A549 (cell line): Measurements from ENCODE around the gene ZDHHC11. TPM values are rescaled to one million over a fixed set of nuclear protein-coding genes. Genes with fewer than 3 reads are reported as not detected.

Experiments
- ATAC-seq, 2 experiments: fragments of 200-7000 bp in 1 of 2; fragments of >200 bp in 1 of 2; cut with Nextera tagmentation in 1 of 2; cut with Tn5 transposase in 1 of 2; 3 replicates each; pipeline versions ENCODE4 v1.8.0 to v1.9.1; 2018 to 2020; ENCODE audit warnings: mild to moderate bottlenecking in 1 of 2, moderate library complexity in 1 of 2
- CTCF ChIA-PET: fragments of 300-600 bp; sonication (Branson Sonifier 250); formaldehyde crosslinking; extraction: SDS; loops from one replicate; lab custom pipeline; 2021; ENCODE audit warnings: antibody characterized with exemption, inconsistent platforms; lab: Yijun Ruan, JAX
- POLR2A ChIA-PET: fragments of 350-600 bp; formaldehyde crosslinking; extraction: SDS; loops from one replicate; lab custom pipeline; 2021; ENCODE audit warnings: antibody characterized with exemption, inconsistent platforms; lab: Yijun Ruan, JAX
- DNase-seq, 2 experiments: peaks; one replicate each; pipeline versions ENCODE4 v3.0.0 to v3.0.0-alpha.2; 2011 to 2016; ENCODE audit warnings: low read depth in 1 of 2, low spot score in 1 of 2
- FAIRE-seq: peaks from 2 replicates; lab custom pipeline; 2011; peaks lifted over from hg19 to GRCh38; lab: Jason Lieb, UNC
- H3K27ac ChIP-seq, 2 experiments: fragments of >200 bp; sonication (Bioruptor Twin); formaldehyde crosslinking; 3 replicates each; pipeline ENCODE4 v1.5.1; 2016 to 2017
- H3K4me1 ChIP-seq: fragments of >200 bp; sonication (Bioruptor Twin); formaldehyde crosslinking; 3 replicates; pipeline ENCODE4 v1.6.1; 2016
- H3K4me2 ChIP-seq: fragments of >200 bp; sonication (Bioruptor Twin); formaldehyde crosslinking; 3 replicates; pipeline ENCODE4 v1.6.1; 2016
- H3K4me3 ChIP-seq: fragments of >200 bp; sonication (Bioruptor Twin); formaldehyde crosslinking; 3 replicates; pipeline ENCODE4 v1.5.1; 2016
- H3K9me3 ChIP-seq: fragments of >200 bp; sonication (Bioruptor Twin); formaldehyde crosslinking; 3 replicates; pipeline ENCODE4 v1.6.1; 2016
- CBX2 ChIP-seq: fragments of 200-600 bp; sonication (generic); IDR thresholded peaks from 2 replicates; pipeline ENCODE4 v1.6.1; 2016; ENCODE audit warnings: low read depth, mild to moderate bottlenecking, borderline replicate concordance
- CEBPB ChIP-seq, 2 experiments: fragments of >200 bp in 1 of 2; sonication (Bioruptor Twin) in 1 of 2; formaldehyde crosslinking in 1 of 2; IDR thresholded peaks; 2 replicates each; pipeline ENCODE4 v1.6.1; 2012 to 2016
- EHF ChIP-seq: fragments of 250-450 bp; sonication (Bioruptor Pico); IDR thresholded peaks from 2 replicates; pipeline ENCODE4 v1.5.0; 2020; ENCODE audit warnings: mild to moderate bottlenecking
- FOSL2 ChIP-seq, 2 experiments: fragments of 450-650 bp in 1 of 2; fragments of >200 bp in 1 of 2; sonication (Bioruptor Twin) in 1 of 2; formaldehyde crosslinking; IDR thresholded peaks; 2 replicates each; pipeline versions ENCODE4 v1.5.0 to v1.6.1; 2016 to 2020; ENCODE audit warnings: mild to moderate bottlenecking in 1 of 2, moderate library complexity in 1 of 2
- FOXS1 ChIP-seq: fragments of 250-450 bp; sonication (Bioruptor Pico); IDR thresholded peaks from 2 replicates; pipeline ENCODE4 v1.5.0; 2020; ENCODE audit warnings: mild to moderate bottlenecking, moderate library complexity
- GATA3 ChIP-seq: IDR thresholded peaks from 2 replicates; pipeline ENCODE4 v1.6.1; 2012; ENCODE audit warnings: borderline replicate concordance
- MAZ ChIP-seq: fragments of 150-350 bp; IDR thresholded peaks from 2 replicates; pipeline ENCODE4 v1.6.1; 2014; ENCODE audit warnings: antibody characterized with exemption, low read depth, low read length, borderline replicate concordance
- POLR2A ChIP-seq: IDR thresholded peaks from 2 replicates; pipeline ENCODE4 v1.6.1; 2012; ENCODE audit warnings: mild to moderate bottlenecking, low read length
- RCOR1 ChIP-seq: fragments of 150-350 bp; IDR thresholded peaks from 2 replicates; pipeline ENCODE4 v1.6.1; 2014; ENCODE audit warnings: antibody characterized with exemption, low read length, low read depth
- SMC3 ChIP-seq: fragments of >200 bp; sonication (Bioruptor Twin); formaldehyde crosslinking; IDR thresholded peaks from 3 replicates; pipeline ENCODE4 v1.6.1; 2018; ENCODE audit warnings: inconsistent platforms
- TFCP2L1 ChIP-seq: fragments of 250-450 bp; sonication (Bioruptor Pico); IDR thresholded peaks from 2 replicates; pipeline ENCODE4 v1.5.0; 2021; ENCODE audit warnings: mild to moderate bottlenecking
- ZNF302 ChIP-seq: fragments of 250-450 bp; sonication (Bioruptor Pico); IDR thresholded peaks from 2 replicates; pipeline ENCODE4 v1.9.0; 2021; ENCODE audit warnings: inconsistent platforms, mild to moderate bottlenecking, moderate library complexity
- WGBS: methylation state at CpG from one replicate; pipeline ENCODE4 v1.1.6; 2017; ENCODE audit errors: missing lambda C conversion rate; 5-methylcytosine and 5-hydroxymethylcytosine counted together
- polyA plus RNA-seq, 4 experiments: library from polyadenylated mRNA; depleted of rRNA in 3 of 4; stranded (reverse); fragments of >200 nt; fragmentation: RNase III in 1 of 4; extraction: RNeasy Plus Mini Kit Qiagen cat#74134 plus additional on column Dnase treatment in 1 of 4; gene quantifications; 2 replicates in 3 of 4; 3 replicates in 1 of 4; pipeline ENCODE4 v1.2.3, GENCODE V29; 2011 to 2017
- TF ChIP-seq, protein P1 (sequence below): IDR thresholded peaks from 2 replicates; pipeline ENCODE4 v1.6.1; 2012
- TF ChIP-seq, protein P2 (sequence below): fragments of 250-450 bp; sonication (Bioruptor Pico); IDR thresholded peaks from 2 replicates; pipeline ENCODE4 v1.5.0; 2020; ENCODE audit warnings: low read depth, mild to moderate bottlenecking, moderate library complexity
- TF ChIP-seq, protein P3 (sequence below): fragments of 200-600 bp; sonication (generic); IDR thresholded peaks from 2 replicates; pipeline ENCODE4 v1.6.1; 2016; ENCODE audit warnings: antibody characterized with exemption, mild to moderate bottlenecking, moderate library complexity
- TF ChIP-seq, protein P4 (sequence below): IDR thresholded peaks from 2 replicates; pipeline ENCODE4 v1.6.1; 2012
- TF ChIP-seq, protein P5 (sequence below): fragments of 250-450 bp; sonication (Bioruptor Pico); IDR thresholded peaks from 2 replicates; pipeline ENCODE4 v1.5.0; 2021; ENCODE audit warnings: mild to moderate bottlenecking, moderate library complexity, borderline replicate concordance
- TF ChIP-seq, protein P6 (sequence below): fragments of 450-650 bp; IDR thresholded peaks from 2 replicates; pipeline ENCODE4 v1.6.1; 2014; ENCODE audit warnings: antibody characterized with exemption

The ZDHHC11 gene
- polyA plus RNA-seq, 2 of the 4 experiments (the other 2 are of a cell fraction) = 2.6 to 13.7 TPM

DNA sequence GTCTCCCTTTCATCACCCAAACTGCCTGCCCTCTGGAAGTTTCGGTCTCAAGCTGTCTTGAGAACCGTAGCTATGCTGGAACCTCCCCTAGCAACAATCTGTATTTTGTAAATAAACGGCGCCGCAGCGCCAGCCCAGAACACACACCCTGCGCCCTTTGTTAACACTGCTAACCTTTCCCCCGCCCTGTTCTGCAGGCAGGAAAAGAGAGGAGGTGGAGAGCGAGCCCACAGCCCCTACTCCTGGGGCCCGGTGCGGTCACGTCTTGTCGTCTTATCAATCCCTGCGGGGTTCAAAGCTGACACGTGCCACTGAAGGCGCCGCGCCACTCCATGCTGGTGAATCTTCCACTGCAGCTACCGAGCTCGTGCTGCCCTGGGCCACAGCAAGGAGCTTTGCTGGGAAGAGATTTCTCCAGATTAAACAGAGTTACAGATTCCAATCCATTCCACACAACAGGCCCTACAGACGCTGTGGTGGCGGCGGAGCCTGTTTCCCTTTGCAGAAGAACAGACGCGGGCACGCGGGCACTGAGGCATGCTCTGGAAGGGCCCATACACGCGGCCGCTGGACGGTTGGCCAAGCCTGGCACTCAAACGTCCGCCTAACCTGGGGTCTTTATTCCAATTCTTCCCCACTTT lies 91.6 kb downstream of the ZDHHC11 start:
- ATAC-seq = peak; percentile 60 to 82

DNA sequence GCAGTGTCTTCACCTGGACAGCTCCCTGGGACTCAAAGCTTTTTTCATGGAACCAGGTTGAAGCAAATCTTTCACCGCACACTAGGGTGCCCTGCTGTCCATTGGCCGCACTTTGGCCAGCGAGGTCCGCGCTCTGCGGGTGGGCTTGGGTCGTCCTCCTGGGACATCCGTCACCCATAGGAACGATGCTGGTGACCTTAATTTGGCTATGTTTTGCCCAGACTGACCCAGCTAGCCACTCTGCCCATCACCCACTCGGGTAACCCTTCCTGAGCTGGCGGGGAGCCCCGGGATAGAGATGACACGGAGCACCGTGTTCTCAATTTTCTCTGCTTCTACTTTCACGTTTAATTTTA lies 92.1 kb downstream of the ZDHHC11 start:
- FAIRE-seq (no peak), ATAC-seq (peak in 1 of 2 experiments; percentile 2; a peak in 1 of 6 replicates), DNase-seq (no peak)
- CTCF ChIA-PET = interaction anchor here (0.8 to 1.3 kb wide), 3 partner anchors 35 to 144 kb away, joined by 3 to 4 read pairs (median 4); no protein-coding TSS in a partner anchor
- TF ChIP-seq CBX2 (no peak), EHF (no peak), RCOR1 (no peak), POLR2A (no peak), TFCP2L1 (no peak)
- TF ChIP-seq, protein P1, sequence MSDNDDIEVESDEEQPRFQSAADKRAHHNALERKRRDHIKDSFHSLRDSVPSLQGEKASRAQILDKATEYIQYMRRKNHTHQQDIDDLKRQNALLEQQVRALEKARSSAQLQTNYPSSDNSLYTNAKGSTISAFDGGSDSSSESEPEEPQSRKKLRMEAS = no peak
- TF ChIP-seq, protein P2, sequence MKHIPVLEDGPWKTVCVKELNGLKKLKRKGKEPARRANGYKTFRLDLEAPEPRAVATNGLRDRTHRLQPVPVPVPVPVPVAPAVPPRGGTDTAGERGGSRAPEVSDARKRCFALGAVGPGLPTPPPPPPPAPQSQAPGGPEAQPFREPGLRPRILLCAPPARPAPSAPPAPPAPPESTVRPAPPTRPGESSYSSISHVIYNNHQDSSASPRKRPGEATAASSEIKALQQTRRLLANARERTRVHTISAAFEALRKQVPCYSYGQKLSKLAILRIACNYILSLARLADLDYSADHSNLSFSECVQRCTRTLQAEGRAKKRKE (CRISPR knock-in tag) = no peak
- TF ChIP-seq, protein P3, sequence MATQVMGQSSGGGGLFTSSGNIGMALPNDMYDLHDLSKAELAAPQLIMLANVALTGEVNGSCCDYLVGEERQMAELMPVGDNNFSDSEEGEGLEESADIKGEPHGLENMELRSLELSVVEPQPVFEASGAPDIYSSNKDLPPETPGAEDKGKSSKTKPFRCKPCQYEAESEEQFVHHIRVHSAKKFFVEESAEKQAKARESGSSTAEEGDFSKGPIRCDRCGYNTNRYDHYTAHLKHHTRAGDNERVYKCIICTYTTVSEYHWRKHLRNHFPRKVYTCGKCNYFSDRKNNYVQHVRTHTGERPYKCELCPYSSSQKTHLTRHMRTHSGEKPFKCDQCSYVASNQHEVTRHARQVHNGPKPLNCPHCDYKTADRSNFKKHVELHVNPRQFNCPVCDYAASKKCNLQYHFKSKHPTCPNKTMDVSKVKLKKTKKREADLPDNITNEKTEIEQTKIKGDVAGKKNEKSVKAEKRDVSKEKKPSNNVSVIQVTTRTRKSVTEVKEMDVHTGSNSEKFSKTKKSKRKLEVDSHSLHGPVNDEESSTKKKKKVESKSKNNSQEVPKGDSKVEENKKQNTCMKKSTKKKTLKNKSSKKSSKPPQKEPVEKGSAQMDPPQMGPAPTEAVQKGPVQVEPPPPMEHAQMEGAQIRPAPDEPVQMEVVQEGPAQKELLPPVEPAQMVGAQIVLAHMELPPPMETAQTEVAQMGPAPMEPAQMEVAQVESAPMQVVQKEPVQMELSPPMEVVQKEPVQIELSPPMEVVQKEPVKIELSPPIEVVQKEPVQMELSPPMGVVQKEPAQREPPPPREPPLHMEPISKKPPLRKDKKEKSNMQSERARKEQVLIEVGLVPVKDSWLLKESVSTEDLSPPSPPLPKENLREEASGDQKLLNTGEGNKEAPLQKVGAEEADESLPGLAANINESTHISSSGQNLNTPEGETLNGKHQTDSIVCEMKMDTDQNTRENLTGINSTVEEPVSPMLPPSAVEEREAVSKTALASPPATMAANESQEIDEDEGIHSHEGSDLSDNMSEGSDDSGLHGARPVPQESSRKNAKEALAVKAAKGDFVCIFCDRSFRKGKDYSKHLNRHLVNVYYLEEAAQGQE = no peak
- H3K4me3 ChIP-seq = no peak overlapping the region
- peak overlapping the region; percentile 59 for H3K4me2 ChIP-seq
- 76% methylated on average over 15 of the region's 15 CpGs for WGBS
- no peaks in the 10 kb centered on the region for H3K9me3 ChIP-seq
- H3K27ac ChIP-seq = peak overlapping the region in 1 of 2 experiments; percentile 10; a peak in 3 of 6 replicates
- H3K4me1 ChIP-seq = peaks cover 17% of the 10 kb centered on the region; the same call in 2 of the 3 replicates
- POLR2A ChIA-PET = no interaction called here

More for the DNA sequence above, 91.6 kb downstream of the ZDHHC11 start:
- TF ChIP-seq, protein P2 (CRISPR knock-in tag) = no peak
- TF ChIP-seq, protein P4, sequence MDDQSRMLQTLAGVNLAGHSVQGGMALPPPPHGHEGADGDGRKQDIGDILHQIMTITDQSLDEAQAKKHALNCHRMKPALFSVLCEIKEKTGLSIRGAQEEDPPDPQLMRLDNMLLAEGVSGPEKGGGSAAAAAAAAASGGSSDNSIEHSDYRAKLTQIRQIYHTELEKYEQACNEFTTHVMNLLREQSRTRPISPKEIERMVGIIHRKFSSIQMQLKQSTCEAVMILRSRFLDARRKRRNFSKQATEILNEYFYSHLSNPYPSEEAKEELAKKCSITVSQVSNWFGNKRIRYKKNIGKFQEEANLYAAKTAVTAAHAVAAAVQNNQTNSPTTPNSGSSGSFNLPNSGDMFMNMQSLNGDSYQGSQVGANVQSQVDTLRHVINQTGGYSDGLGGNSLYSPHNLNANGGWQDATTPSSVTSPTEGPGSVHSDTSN = no peak
- TF ChIP-seq ZNF302 (CRISPR knock-in tag) (no peak), FOXS1 (CRISPR knock-in tag) (no peak), TFCP2L1 (no peak), MAZ (no peak), FOSL2 (IDR thresholded peaks at IDR 0.05) (no peak), FOSL2 (CRISPR knock-in tag; IDR thresholded peaks at IDR 0.05) (no peak), CEBPB (IDR thresholded peaks at IDR 0.05) (no peak), EHF (no peak), SMC3 (no peak), GATA3 (no peak)
- TF ChIP-seq, protein P5, sequence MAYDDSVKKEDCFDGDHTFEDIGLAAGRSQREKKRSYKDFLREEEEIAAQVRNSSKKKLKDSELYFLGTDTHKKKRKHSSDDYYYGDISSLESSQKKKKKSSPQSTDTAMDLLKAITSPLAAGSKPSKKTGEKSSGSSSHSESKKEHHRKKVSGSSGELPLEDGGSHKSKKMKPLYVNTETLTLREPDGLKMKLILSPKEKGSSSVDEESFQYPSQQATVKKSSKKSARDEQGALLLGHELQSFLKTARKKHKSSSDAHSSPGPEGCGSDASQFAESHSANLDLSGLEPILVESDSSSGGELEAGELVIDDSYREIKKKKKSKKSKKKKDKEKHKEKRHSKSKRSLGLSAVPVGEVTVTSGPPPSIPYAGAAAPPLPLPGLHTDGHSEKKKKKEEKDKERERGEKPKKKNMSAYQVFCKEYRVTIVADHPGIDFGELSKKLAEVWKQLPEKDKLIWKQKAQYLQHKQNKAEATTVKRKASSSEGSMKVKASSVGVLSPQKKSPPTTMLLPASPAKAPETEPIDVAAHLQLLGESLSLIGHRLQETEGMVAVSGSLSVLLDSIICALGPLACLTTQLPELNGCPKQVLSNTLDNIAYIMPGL (CRISPR knock-in tag) = no peak
- TF ChIP-seq, protein P6, sequence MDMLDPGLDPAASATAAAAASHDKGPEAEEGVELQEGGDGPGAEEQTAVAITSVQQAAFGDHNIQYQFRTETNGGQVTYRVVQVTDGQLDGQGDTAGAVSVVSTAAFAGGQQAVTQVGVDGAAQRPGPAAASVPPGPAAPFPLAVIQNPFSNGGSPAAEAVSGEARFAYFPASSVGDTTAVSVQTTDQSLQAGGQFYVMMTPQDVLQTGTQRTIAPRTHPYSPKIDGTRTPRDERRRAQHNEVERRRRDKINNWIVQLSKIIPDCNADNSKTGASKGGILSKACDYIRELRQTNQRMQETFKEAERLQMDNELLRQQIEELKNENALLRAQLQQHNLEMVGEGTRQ = no peak
- FAIRE-seq (no peak), DNase-seq (peak; percentile 81 to 84)
- POLR2A ChIA-PET = no interaction called here
- CTCF ChIA-PET = interaction anchor here (1.1 kb wide), 1 partner anchor 87 kb away, joined by 4 read pairs; no protein-coding TSS in a partner anchor
- Histone ChIP-seq H3K9me3 (no peaks in the 10 kb centered on the region), H3K27ac (peak overlapping the region in 1 of 2 experiments; percentile 13; a peak in 1 of 6 replicates), H3K4me1 (peaks cover 17% of the 10 kb centered on the region; the same call in 2 of the 3 replicates), H3K4me2 (peak overlapping the region; percentile 59), H3K4me3 (no peak overlapping the region)
- WGBS = 50% methylated on average over 33 of the region's 33 CpGs
